ENCODE data around the gene MLXIPL.

GRCh38 chr7:73667344-73668102 is 43.2 kb upstream of the MLXIPL start, which contains the start of gene VPS37D:
- TF ChIP-seq CTCF (IDR thresholded peaks at IDR 0.05; ENCODE audit: poor library complexity, severe bottlenecking) (peak; percentile 90), TAF1 (IDR thresholded peaks at IDR 0.05; ENCODE audit: low read depth) (no peak)

Measured in neural cell (in vitro differentiated cells).